HepG2 (cell line): ENCODE data around the gene SMIM24. TPM values are rescaled to one million over a fixed set of nuclear protein-coding genes. Genes with fewer than 3 reads are reported as not detected.

ENCODE experiments used
- ATAC-seq: fragments of 200-7000 bp; cut with Tn5 transposase; 3 replicates; pipeline ENCODE4 v1.9.1; 2020; ENCODE audit warnings: mild to moderate bottlenecking, moderate library complexity
- BruUV-seq: library from RNA; stranded (reverse); fragments of 400-500 nt; replicated peaks from 2 replicates; lab custom pipeline; 2021; lab: Mats Ljungman, UMichigan
- CTCF ChIA-PET: fragments of 300-600 bp; formaldehyde crosslinking; extraction: SDS; loops from one replicate; lab custom pipeline; 2021; ENCODE audit warnings: low total read pairs, inconsistent platforms, low intra/inter-chr PET ratio; lab: Yijun Ruan, JAX
- POLR2A ChIA-PET: fragments of 350-600 bp; sonication (Branson Sonifier 250); formaldehyde crosslinking; loops from one replicate; lab custom pipeline; 2020; ENCODE audit warnings: antibody characterized with exemption, inconsistent platforms; lab: Yijun Ruan, JAX
- DNase-seq: peaks from one replicate; pipeline ENCODE4 v3.0.0-alpha.2; 2015; ENCODE audit warnings: low spot score
- FAIRE-seq: peaks from 3 replicates; lab custom pipeline; 2011; peaks lifted over from hg19 to GRCh38; lab: Jason Lieb, UNC
- H2AFZ ChIP-seq: one replicate; pipeline ENCODE4 v1.6.1; 2011; ENCODE audit warnings: low read length, inconsistent platforms
- H3K27ac ChIP-seq: fragments of 300-600 bp; 3 replicates; pipeline ENCODE4 v1.8.0; 2011; ENCODE audit warnings: mixed run types, mild to moderate bottlenecking, mixed read lengths, low read length, inconsistent platforms; ENCODE audit not compliant: insufficient read depth; ENCODE audit errors: extremely low read length
- H3K27me3 ChIP-seq, 2 experiments: fragments of 200-600 bp in 1 of 2; 2 replicates in 1 of 2; 3 replicates in 1 of 2; pipeline versions ENCODE4 v1.6.0 to v1.8.0; 2011; ENCODE audit warnings: low read length in 2 of 2, mild to moderate bottlenecking in 2 of 2, moderate library complexity in 2 of 2, inconsistent platforms in 1 of 2; ENCODE audit not compliant: insufficient read depth in 2 of 2, control insufficient read depth in 1 of 2
- H3K36me3 ChIP-seq, 2 experiments: fragments of 200-600 bp in 1 of 2; replicated peaks in 1 of 2; 2 replicates in 1 of 2; 3 replicates in 1 of 2; pipeline versions ENCODE4 v1.5.1 to v1.8.0; 2011; ENCODE audit warnings: low read length in 2 of 2, inconsistent platforms in 1 of 2; ENCODE audit not compliant: insufficient read depth in 2 of 2, control insufficient read depth in 1 of 2
- H3K4me1 ChIP-seq: 2 replicates; pipeline ENCODE4 v1.5.1; 2012; ENCODE audit warnings: low read length, inconsistent platforms; ENCODE audit not compliant: insufficient read depth
- H3K4me2 ChIP-seq: 2 replicates; pipeline ENCODE4 v1.6.0; 2011; ENCODE audit warnings: low read depth, low read length, inconsistent platforms
- H3K4me3 ChIP-seq, 3 experiments: fragments of 200-600 bp in 1 of 3; sonication (generic), shearing (Covaris generic) in 1 of 3; replicated peaks in 1 of 3; 2 replicates each; pipeline ENCODE4 v1.5.1; 2011 to 2016; ENCODE audit warnings: low read length in 3 of 3, inconsistent platforms in 2 of 3, low read depth in 2 of 3, mild to moderate bottlenecking in 2 of 3, control low read depth in 1 of 3, mixed read lengths in 1 of 3; ENCODE audit not compliant: insufficient read depth in 1 of 3
- H3K79me2 ChIP-seq: one replicate; pipeline ENCODE4 v1.6.1; 2011; ENCODE audit warnings: low read length, inconsistent platforms; ENCODE audit not compliant: insufficient read depth
- H3K9ac ChIP-seq: 2 replicates; pipeline ENCODE4 v1.6.0; 2011; ENCODE audit warnings: mild to moderate bottlenecking, low read depth, low read length, inconsistent platforms; ENCODE audit not compliant: insufficient read depth
- H3K9me3 ChIP-seq: 2 replicates; pipeline ENCODE4 v1.5.1; 2012; ENCODE audit warnings: mild to moderate bottlenecking, low read length
- H4K20me1 ChIP-seq: 2 replicates; pipeline ENCODE4 v1.6.0; 2011; ENCODE audit warnings: inconsistent platforms, mild to moderate bottlenecking, low read length, moderate library complexity; ENCODE audit not compliant: insufficient read depth
- AGO2 ChIP-seq: fragments of 200-400 bp; formaldehyde crosslinking; optimal IDR thresholded peaks from 2 replicates; pipeline ENCODE3; 2017; ENCODE audit warnings: mild to moderate bottlenecking, low read depth, low read length, moderate library complexity
- CENPT ChIP-seq: sonication (generic); formaldehyde crosslinking; IDR thresholded peaks from 2 replicates; pipeline ENCODE4 v1.8.0; 2022; ENCODE audit warnings: low read depth, mild to moderate bottlenecking, moderate library complexity, missing genetic modification reagents
- KLF13 ChIP-seq: sonication (generic); formaldehyde crosslinking; IDR thresholded peaks from 2 replicates; pipeline ENCODE4 v1.4.0; 2020; ENCODE audit warnings: mild to moderate bottlenecking, missing genetic modification reagents
- NR3C1 ChIP-seq: sonication (generic); formaldehyde crosslinking; IDR thresholded peaks from 2 replicates; pipeline ENCODE4 v1.4.0; 2020; ENCODE audit warnings: missing genetic modification reagents
- PCBP2 ChIP-seq: fragments of 200-400 bp; formaldehyde crosslinking; optimal IDR thresholded peaks from 2 replicates; pipeline ENCODE3; 2018; ENCODE audit warnings: low read length, low read depth; ENCODE audit not compliant: poor library complexity, severe bottlenecking
- PHF20 ChIP-seq: sonication (generic); formaldehyde crosslinking; IDR thresholded peaks from 2 replicates; pipeline ENCODE4 v1.5.0; 2020; ENCODE audit warnings: mild to moderate bottlenecking, missing genetic modification reagents
- SMYD3 ChIP-seq: sonication (generic); formaldehyde crosslinking; IDR thresholded peaks from 2 replicates; pipeline ENCODE4 v1.8.1; 2023; ENCODE audit warnings: mild to moderate bottlenecking, missing genetic modification reagents
- SRSF4 ChIP-seq: fragments of 200-400 bp; formaldehyde crosslinking; IDR thresholded peaks from one replicate; pipeline ENCODE4 v1.6.1; 2018; ENCODE audit warnings: mild to moderate bottlenecking, low read depth, low read length, moderate library complexity; ENCODE audit not compliant: poor library complexity, severe bottlenecking
- ZMYM2 ChIP-seq: sonication (generic); formaldehyde crosslinking; IDR thresholded peaks from 2 replicates; pipeline ENCODE4 v1.8.0; 2022; ENCODE audit warnings: mild to moderate bottlenecking, missing genetic modification reagents
- ZNF44 ChIP-seq: sonication (generic); formaldehyde crosslinking; IDR thresholded peaks from 2 replicates; pipeline ENCODE4 v1.5.1; 2020; ENCODE audit warnings: mild to moderate bottlenecking, missing genetic modification reagents
- ZNF749 ChIP-seq: sonication (generic); formaldehyde crosslinking; IDR thresholded peaks from 2 replicates; pipeline ENCODE4 v1.8.0; 2022; ENCODE audit warnings: mild to moderate bottlenecking, missing genetic modification reagents, moderate library complexity, borderline replicate concordance
- ZNF883 ChIP-seq: sonication (generic); formaldehyde crosslinking; IDR thresholded peaks from 2 replicates; pipeline ENCODE4 v1.5.1; 2020; ENCODE audit warnings: mild to moderate bottlenecking, missing genetic modification reagents; ENCODE audit errors: not compliant biosample characterization
- ZSCAN25 ChIP-seq: sonication (generic); formaldehyde crosslinking; IDR thresholded peaks from 2 replicates; pipeline ENCODE4 v1.8.0; 2022; ENCODE audit warnings: mild to moderate bottlenecking, missing genetic modification reagents
- WGBS: methylation state at CpG from one replicate; pipeline ENCODE4 v1.1.6; 2017; ENCODE audit warnings: low lambda C conversion rate; 5-methylcytosine and 5-hydroxymethylcytosine counted together
- in situ Hi-C: cut with HindIII; loops from 2 replicates; pipeline ENCODE4 v1.10.0; 2017; ENCODE audit warnings: low pct_unique_long_range_greater_than_20kb; ENCODE audit not compliant: extremely low pct_ligation_motif_present
- intact Hi-C: fragments of 100-400 bp; cut with micrococcal nuclease; formaldehyde crosslinking; loops from one replicate; pipeline ENCODE4 v1.10.0; 2022; ENCODE audit not compliant: unreplicated experiment
- polyA plus RNA-seq, 8 experiments: library from polyadenylated mRNA; depleted of rRNA in 3 of 8; stranded (reverse) in 7 of 8; unstranded in 1 of 8; fragments of >200 nt; fragmentation: Illumina TruSeq in 4 of 8; extraction: Trizol in 4 of 8; gene quantifications; 2 replicates each; pipeline versions ENCODE4 v1.2.1 to v1.2.3, GENCODE V29; 2011 to 2016; ENCODE audit warnings: low read depth in 4 of 8, missing spikeins in 1 of 8, mixed read lengths in 1 of 8; ENCODE audit not compliant: insufficient read depth in 1 of 8
- total RNA-seq, 5 experiments: library from RNA; depleted of rRNA; stranded (reverse); fragments of >200 nt; fragmentation: Illumina TruSeq; extraction: Trizol; gene quantifications; 2 replicates each; pipeline ENCODE4 v1.2.3, GENCODE V29; 2016; ENCODE audit warnings: low read depth in 1 of 5
- TF ChIP-seq, protein P1 (sequence below): sonication (generic); formaldehyde crosslinking; IDR thresholded peaks from 2 replicates; pipeline ENCODE4 v1.5.0; 2020; ENCODE audit warnings: mild to moderate bottlenecking, missing genetic modification reagents, moderate library complexity

The SMIM24 gene
- total and polyA plus RNA-seq, 2 of the 13 experiments (the other 11 are each of a cell fraction or from before 2014, with no cell fraction given) = 11.2 to 70.6 TPM

GRCh38 chr19:3527238-3527910, 47.0 kb upstream of the SMIM24 start:
- H3K36me3 ChIP-seq = peaks cover 30 to 41% of the 10 kb centered on the region in 2 experiments
- BruUV-seq = no TSS peak

DNA sequence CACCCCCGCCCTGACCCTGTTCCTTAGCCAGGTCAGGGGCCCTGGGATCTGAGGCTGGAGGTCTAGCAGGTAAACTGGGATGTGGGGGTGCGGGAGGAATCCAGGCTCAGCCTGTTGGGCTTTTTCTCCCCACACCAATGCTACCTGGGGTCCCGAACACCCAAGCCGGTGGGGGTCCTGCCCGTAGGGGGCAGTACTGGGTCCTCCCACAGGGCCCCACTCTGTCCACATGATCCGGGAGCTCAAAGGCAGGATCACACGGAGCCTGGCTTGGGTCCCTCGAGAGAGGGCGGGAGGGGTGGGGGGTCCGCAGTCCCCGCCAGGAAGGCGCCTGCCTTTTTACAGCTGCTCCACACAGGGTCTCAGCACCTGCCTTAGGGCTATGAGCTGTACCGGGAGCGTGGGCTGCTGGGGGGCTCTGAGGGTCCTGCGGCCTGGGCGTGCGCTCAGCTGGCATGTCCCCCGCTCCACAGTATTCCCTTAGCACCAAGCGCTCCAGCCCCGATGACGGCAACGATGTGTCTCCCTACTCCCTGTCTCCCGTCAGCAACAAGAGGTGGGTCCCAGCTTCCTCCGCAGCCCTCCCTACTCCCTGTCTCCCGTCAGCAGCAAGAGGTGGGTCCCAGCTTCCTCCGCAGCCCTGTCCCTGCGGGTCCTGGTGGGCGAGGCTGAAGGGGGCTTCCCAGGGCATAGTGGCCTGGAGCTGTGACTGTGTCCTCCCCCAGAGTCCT, 46.3 kb upstream of the SMIM24 start:
- ATAC-seq = no peak
- H3K4me1 ChIP-seq = no peaks in the 10 kb centered on the region
- in situ Hi-C loops = no loop called here

More at GRCh38 chr19:3527238-3527910, 47.0 kb upstream of the SMIM24 start:
- Histone ChIP-seq H3K27ac (no peak overlapping the region), H3K27me3 (no peaks in the 10 kb centered on the region), H2AFZ (no peak overlapping the region), H4K20me1 (0 out of 2 replicates have a peak, but pooled peaks cover 2% of the 10 kb centered on the region), H3K9me3 (no peaks in the 10 kb centered on the region), H3K4me2 (no peak overlapping the region), H3K4me3 (no peak overlapping the region), H3K9ac (no peak overlapping the region), H3K4me1 (no peaks in the 10 kb centered on the region), H3K79me2 (no peaks in the 10 kb centered on the region)
- CTCF ChIA-PET = no interaction called here
- DNase-seq (no peak), FAIRE-seq (no peak), ATAC-seq (no peak)
- in situ Hi-C loops (no loop called here), intact Hi-C loops (no loop called here)
- POLR2A ChIA-PET = no interaction called here
- WGBS = 100% methylated on average over 7 of the region's 21 CpGs
- TF ChIP-seq ZNF44 = no peak
- no peak for TF ChIP-seq NR3C1 (CRISPR knock-in tag)
- no peak for TF ChIP-seq ZMYM2
- TF ChIP-seq AGO2 = peak; percentile 17
- no peak for TF ChIP-seq ZNF883
- TF ChIP-seq SMYD3 (CRISPR knock-in tag) = no peak
- TF ChIP-seq CENPT (CRISPR knock-in tag) = no peak
- no peak for TF ChIP-seq ZSCAN25
- no peak for TF ChIP-seq PHF20

More for the DNA sequence above, 46.3 kb upstream of the SMIM24 start:
- Histone ChIP-seq H3K27ac (no peak overlapping the region), H4K20me1 (0 out of 2 replicates have a peak, but pooled peaks cover 8% of the 10 kb centered on the region), H3K27me3 (no peaks in the 10 kb centered on the region), H2AFZ (no peak overlapping the region), H3K9me3 (no peaks in the 10 kb centered on the region), H3K79me2 (peaks cover 2% of the 10 kb centered on the region), H3K36me3 (peaks cover 32 to 44% of the 10 kb centered on the region in 2 experiments), H3K9ac (no peak overlapping the region), H3K4me3 (no peak overlapping the region), H3K4me2 (no peak overlapping the region)
- intact Hi-C loops = no loop called here
- ChIA-PET CTCF (no interaction called here), POLR2A (no interaction called here)
- no TSS peak for BruUV-seq
- no peak for DNase-seq
- 94% methylated on average over 16 of the region's 28 CpGs for WGBS
- TF ChIP-seq SRSF4 (no peak), KLF13 (CRISPR knock-in tag) (no peak), PCBP2 (no peak), PHF20 (no peak), ZNF749 (CRISPR knock-in tag) (no peak)
- TF ChIP-seq, protein P1, sequence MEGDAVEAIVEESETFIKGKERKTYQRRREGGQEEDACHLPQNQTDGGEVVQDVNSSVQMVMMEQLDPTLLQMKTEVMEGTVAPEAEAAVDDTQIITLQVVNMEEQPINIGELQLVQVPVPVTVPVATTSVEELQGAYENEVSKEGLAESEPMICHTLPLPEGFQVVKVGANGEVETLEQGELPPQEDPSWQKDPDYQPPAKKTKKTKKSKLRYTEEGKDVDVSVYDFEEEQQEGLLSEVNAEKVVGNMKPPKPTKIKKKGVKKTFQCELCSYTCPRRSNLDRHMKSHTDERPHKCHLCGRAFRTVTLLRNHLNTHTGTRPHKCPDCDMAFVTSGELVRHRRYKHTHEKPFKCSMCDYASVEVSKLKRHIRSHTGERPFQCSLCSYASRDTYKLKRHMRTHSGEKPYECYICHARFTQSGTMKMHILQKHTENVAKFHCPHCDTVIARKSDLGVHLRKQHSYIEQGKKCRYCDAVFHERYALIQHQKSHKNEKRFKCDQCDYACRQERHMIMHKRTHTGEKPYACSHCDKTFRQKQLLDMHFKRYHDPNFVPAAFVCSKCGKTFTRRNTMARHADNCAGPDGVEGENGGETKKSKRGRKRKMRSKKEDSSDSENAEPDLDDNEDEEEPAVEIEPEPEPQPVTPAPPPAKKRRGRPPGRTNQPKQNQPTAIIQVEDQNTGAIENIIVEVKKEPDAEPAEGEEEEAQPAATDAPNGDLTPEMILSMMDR (CRISPR knock-in tag) = 0 out of 2 replicates have a peak, but pooled peaks have one; percentile 14
- FAIRE-seq = no peak
